GM19193 (cell line): ENCODE results near the gene CHFR.

Source experiments
- POLR2A ChIP-seq: IDR thresholded peaks from 4 replicates; pipeline ENCODE4 v1.6.1; 2011; ENCODE audit not compliant: insufficient read depth, insufficient read length; ENCODE audit errors: extremely low read depth

CHFR gene

GRCh38 chr12:132831771-132832170, 55.6 kb downstream of the CHFR start:
- TF ChIP-seq POLR2A: no peak

- peak; percentile 78 for TF ChIP-seq POLR2A
Observed at GRCh38 chr12:132828706-132829534, 58.5 kb downstream of the CHFR start, which contains the start of gene GOLGA3. Gene GOLGA3 (minus strand): TSS chr12:132828869. CDS start chr12:132822128, 6,741 bp downstream.

- TF ChIP-seq POLR2A: no peak
Observed at GRCh38 chr12:132827763-132828703, 59.4 kb downstream of the CHFR start.

GRCh38 chr12:132825861-132826260, 61.5 kb downstream of the CHFR start:
- TF ChIP-seq POLR2A: no peak

GRCh38 chr12:132825089-132825488, 62.3 kb downstream of the CHFR start:
- no peak for TF ChIP-seq POLR2A

GRCh38 chr12:132824053-132824452, 63.4 kb downstream of the CHFR start:
- no peak for TF ChIP-seq POLR2A

- TF ChIP-seq POLR2A: no peak
Observed at GRCh38 chr12:132818562-132818961, 68.8 kb downstream of the CHFR start.

GRCh38 chr12:132814232-132814631, 73.2 kb downstream of the CHFR start:
- no peak for TF ChIP-seq POLR2A

- no peak for TF ChIP-seq POLR2A
Observed at GRCh38 chr12:132813443-132813842, 74.0 kb downstream of the CHFR start.

GRCh38 chr12:132812631-132813305, 74.6 kb downstream of the CHFR start:
- no peak for TF ChIP-seq POLR2A

GRCh38 chr12:132807295-132808092, 79.9 kb downstream of the CHFR start:
- no peak for TF ChIP-seq POLR2A

- TF ChIP-seq POLR2A: no peak
Observed at GRCh38 chr12:132806857-132807256, 80.5 kb downstream of the CHFR start.

- no peak for TF ChIP-seq POLR2A
Observed at GRCh38 chr12:132804426-132804861, 83.0 kb downstream of the CHFR start.

- no peak for TF ChIP-seq POLR2A
Observed at GRCh38 chr12:132803888-132804287, 83.5 kb downstream of the CHFR start.
